NCI-H446 treated with DMSO at 0.1 percent for 48 hours (cell line): Measurements from ENCODE around the gene ASB2.
A peak's percentile ranks its signal among the peaks of the same experiment; 100 is the strongest.

Experiments used
- DNase-seq: peaks from one replicate; lab custom pipeline; 2025; lab: John Stamatoyannopoulos, UW

The ASB2 gene, protein sequence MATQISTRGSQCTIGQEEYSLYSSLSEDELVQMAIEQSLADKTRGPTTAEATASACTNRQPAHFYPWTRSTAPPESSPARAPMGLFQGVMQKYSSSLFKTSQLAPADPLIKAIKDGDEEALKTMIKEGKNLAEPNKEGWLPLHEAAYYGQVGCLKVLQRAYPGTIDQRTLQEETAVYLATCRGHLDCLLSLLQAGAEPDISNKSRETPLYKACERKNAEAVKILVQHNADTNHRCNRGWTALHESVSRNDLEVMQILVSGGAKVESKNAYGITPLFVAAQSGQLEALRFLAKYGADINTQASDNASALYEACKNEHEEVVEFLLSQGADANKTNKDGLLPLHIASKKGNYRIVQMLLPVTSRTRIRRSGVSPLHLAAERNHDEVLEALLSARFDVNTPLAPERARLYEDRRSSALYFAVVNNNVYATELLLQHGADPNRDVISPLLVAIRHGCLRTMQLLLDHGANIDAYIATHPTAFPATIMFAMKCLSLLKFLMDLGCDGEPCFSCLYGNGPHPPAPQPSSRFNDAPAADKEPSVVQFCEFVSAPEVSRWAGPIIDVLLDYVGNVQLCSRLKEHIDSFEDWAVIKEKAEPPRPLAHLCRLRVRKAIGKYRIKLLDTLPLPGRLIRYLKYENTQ

DNA sequence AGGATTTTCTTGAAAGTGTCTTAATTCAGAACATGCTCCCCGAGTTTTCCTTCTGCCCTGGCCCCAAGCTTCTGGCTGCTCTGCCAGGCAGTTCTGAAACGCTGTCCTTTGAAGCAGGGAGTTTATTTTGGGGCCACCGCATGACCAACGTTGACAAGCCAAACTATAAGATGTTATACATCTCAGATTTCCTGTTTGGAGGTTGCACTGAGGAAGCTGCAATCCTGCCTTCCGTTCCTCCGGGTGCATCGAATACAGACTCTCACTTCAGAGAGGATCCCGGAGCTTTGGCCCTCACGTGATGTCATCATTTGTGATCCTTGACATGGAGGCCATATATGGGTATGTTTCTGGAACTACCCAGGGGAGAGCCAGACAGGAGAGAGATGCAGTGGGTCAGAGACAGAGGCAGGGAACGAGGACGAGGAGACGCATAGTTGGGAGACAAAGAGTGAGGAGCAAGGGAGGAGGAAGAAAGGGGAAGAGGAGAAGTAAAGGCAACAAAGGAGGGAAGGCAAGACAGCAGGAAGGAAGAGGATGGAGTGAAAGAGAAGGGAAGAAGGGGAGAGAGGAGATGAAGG, at the start of gene ASB2:
Gene ASB2 (minus strand): TSS at position 94 of the 581 bp plus-strand sequence. CDS start 12,031 bp downstream, outside the sequence.
- no peak for DNase-seq

DNA sequence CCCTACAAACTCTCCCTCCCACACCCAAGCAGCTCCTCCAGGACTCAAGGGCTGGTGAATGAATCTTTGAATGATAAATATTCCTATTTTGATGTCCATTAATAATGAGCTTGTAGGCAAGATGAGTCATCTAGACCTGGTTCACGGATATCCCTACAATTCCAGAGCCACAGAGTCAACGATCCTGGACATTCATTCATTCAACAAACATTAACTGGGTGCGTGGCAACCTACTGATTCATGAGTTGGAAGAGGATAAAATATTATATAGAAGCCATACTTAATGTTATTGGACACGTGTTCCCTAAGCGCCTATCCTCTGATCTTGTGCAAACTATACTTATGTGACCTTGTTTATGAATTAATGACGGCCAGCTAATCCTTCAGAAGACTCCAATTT, 49.4 kb upstream of the ASB2 start:
- DNase-seq = no peak

DNA sequence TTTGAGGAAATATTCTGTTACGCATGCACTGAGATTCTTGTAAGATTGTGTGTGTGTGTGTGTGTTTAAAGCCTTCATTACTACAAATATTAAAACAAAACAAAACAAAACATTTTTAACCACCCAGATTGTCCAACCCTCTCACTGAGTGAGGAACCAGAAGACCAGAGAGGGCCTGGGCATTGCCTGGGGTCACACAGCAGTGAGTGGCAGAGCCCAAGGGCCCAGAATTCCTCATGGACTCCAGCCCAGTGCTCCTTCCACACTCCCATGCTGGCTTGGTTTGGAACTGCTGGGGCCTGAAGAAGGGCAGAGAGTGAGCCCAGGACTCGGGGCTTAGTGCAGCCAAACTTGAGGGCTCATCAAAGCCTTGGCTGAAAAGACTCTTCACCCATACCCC, 48.2 kb upstream of the ASB2 start:
- DNase-seq = no peak

DNA sequence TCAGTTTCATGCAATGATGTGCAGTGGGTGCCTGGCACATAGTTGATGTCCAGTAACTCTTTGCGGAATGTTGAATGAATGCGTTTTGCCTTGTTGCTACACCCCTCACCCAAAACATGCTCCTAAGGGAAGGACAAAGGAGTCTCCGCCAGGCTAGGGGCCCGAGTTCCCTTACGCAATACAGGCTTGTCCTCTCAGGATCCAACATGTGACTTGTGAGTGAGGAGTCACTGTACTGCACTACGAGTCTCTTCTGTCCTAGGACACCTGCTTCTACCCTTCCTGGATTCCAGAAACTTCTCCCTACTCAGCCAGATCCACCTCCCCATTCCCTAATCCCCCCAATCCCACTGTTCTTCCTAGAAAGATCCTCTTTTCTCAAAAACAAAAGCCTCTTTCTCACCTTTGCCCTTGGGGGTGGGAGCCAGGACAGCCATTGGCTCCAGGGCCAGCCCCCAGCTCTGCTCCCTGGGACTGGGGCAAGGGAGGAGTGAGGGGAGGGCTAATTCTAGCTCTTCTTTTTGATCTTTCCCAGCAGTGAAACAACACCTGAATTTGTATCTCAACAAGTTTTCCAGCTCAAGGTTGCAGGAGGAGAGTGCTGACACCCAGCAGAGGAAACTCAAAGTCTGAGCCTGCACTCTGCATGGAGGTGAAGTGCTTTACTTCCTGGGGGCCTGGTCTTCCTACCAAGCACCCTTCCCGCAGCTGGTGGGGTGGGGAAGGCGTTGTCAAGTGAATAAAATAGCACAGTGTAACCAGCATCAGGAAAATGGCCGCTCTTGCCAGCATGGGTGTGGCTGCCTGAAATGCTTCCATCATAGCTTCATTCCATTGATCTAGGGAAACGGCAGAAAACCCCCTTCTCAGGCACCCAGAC, 46.4 kb upstream of the ASB2 start:
- DNase-seq = no peak

DNA sequence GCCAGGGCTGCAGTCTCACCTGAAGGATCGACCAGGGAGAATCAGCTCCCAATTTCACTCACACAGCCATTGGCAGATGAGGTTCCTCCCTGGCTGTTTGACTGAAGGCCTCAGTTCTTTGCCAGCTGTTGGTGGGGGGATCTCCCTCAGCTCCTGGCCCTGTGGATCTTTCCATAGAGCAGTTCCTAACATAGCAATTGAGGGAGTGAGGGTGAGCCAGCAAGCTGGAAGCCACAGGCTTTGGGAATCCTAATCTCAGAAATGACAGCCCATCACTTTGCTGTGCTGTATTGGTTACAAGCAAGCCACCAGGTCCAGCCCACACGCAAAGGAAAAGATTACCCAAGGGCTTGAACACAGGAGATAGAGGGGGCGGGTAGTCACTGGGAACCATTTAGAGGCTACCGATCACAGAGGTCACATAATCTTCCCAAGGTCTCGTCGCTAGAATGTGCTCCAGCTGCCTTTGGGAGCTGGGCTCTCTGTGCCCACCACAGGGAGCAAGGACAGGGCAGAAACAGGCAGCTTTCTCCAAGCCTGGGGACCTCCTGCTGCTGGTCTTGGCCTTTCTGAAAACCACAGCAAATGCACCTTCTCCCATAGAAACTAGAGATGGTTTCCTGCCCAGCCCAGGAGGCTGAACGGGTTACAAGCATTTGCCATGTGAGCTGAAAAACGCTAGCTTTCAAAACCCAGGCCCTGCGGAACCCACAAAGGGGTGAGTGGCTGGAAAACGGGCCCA, 45.2 kb upstream of the ASB2 start:
- no peak for DNase-seq

DNA sequence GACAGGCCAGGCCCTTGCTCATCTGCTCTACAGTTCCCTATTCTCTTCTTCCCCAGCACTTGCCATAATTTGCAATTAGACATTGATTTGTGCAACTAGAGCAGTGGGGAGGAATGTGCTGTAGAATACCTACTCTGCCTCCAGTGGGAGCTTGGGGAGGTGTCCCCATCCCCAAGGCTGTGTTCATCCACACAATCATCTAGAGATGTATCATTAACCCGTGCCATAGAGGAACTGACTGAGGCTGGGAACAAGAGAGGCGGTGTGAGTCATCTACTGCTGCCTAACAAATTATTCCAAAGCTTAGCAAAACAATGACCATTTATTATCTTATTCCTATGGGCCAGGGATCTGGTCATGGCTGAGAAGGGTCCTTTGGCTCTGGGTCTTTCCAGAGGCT, 44.6 kb upstream of the ASB2 start:
- DNase-seq = no peak

DNA sequence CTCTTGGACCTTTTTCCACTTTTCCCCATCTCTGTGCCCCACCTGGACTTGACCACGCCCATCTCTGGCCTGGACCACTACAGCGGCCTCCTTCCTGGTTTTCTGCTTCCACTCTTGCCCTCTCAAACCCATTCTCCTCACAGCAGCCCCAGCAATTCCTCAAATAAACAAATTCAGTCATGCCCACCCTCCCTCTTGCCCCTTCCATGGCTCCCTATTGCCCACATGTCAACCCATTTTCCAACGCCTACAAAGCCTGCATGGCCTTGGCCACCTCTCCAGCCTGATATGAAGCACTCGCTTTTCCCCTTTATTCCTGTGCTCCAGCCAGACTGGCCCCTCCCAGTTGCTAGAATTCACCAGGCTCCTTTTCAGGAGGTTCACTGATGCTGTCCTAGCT, 43.9 kb upstream of the ASB2 start:
- no peak for DNase-seq

DNA sequence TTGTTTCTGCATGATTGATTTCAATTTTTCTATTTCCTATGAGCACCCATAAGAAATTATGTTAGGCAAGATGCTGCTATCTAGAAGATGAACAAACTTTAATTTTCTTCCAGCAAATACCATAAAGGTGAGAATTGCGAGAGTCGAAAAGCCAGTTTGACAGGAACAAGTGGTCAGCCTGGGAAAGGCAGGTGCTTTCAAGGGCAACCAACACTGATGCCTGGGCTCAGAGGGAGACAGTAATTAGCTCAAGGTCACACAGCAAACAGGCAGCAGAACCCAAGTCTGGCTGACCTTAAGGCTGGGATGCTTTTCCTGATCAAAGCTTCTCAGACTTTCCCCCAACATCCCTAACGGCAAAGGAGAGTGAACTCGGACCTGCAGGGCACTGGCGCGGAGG, 43.0 kb upstream of the ASB2 start:
- no peak for DNase-seq

DNA sequence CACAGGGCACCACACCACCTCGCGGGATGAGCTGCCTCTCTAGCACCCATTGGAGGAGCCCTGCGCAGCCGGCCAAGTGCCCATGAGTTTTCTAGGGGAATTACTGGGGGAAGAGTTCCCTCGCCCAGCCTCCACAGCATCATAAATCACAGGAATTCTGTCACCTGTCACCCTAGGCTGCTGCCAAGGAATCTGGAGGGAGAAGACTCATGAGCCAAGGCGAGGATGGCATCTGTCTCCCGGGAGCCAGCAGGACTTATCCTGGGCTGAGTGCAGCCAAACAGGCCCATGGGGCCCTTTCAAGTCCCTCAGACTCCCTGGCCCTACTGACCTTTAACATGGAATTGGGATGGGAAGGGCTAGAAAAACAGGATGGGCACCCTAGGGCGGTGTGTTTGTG, 41.9 kb upstream of the ASB2 start:
- peak; percentile 37 for DNase-seq

DNA sequence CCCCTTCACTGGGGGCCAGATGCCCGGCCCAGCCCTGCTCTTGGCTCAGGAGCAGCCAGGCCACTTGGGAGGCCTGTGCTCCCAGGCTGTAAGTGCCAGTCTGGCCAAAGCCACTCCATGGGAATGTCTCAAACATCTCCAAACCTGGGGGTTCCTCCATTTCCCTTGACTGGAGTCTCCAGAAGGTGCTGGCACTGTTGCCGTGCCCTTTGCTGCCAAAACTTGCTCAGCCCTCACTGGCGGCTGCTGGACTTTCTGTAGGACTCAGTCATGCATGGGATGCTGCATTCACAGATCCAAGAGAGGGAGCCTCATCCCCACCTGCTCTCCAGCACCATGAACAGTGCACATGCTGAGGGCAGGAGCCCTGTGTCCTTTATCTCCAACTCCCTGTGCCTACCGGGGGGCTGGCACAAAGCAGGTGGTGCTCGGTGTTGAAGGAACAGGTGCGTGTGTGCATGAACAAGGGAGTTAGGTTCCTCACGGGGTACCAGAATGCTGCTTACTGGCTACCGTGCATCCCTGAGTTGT, 40.1 kb upstream of the ASB2 start:
- peak; percentile 7 for DNase-seq

DNA sequence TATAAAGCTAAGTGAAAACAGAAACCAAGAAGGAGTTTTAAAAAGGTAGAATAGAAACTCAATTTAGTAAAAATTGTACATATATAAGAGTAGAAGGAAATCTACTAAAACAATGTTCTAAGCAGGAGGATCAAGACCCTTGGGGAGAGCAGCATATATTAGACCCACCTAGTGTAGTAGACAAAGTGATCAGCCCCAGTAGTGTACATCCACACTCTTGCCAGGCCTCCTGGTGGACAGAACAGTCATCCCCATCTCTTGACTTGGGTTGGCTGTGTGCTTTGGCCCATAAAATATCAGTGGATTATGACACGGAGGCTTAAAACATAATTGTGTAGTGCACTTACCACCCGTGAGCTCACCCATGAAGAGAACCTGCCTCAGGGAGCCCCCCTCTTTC, 38.9 kb upstream of the ASB2 start:
- DNase-seq = no peak

DNA sequence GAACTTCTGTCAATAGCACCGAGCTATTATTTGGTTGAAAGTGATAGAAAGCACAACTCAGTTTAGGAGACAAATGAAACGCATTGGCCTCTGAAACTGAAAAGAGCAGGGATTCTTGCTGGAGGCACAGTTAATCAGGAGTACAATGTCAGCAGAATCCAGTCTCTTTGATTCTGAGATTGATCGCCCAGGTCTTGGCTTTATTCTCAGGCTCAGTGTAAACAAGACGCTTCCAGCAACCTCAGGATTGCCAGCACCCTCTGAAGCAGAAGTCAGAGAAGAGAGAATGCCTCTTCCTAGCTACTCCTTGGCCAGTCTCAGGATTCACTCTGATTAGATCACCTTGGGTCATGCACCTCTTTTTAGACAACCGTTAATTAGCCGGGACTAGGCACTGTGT, 38.0 kb upstream of the ASB2 start:
- no peak for DNase-seq

DNA sequence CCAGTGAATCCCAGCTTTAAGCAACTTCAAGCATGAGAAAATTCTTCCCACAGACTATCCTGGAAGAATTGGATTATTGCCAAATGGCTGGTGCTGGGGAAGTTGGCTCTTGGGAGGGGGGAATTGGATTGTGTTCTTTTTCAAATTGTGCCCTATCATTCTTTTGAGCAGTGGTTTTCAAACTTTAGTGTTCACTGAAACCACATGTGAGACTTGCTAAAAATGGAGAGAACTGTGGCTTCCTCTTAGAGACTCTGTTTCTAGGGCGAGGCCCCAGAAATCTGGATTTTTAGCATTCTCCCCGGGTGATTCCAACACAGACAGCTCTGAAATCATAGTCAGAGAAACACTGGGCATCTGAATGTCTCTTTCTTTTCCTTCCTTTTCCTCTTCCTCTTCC, 35.4 kb upstream of the ASB2 start:
- DNase-seq = no peak

DNA sequence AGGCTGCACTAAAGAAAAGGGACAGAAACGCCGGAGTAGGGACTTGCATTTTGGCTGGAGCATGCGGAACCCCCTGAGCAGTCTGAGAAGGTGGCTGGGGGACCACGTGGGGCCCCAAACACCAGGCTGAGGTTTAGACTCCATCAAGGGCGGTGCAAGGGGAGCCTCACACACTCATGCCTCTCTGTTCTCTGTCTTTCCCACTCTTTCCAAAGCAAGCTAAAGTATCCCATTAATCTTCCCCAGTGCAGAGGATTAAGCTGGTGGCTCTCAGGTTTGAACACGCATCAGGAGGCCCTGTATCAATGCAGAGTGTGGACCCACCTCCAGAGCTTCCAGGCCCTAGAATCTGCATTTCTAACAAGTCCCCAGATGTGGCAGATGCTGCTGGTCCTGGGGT, 34.3 kb upstream of the ASB2 start:
- DNase-seq = no peak

DNA sequence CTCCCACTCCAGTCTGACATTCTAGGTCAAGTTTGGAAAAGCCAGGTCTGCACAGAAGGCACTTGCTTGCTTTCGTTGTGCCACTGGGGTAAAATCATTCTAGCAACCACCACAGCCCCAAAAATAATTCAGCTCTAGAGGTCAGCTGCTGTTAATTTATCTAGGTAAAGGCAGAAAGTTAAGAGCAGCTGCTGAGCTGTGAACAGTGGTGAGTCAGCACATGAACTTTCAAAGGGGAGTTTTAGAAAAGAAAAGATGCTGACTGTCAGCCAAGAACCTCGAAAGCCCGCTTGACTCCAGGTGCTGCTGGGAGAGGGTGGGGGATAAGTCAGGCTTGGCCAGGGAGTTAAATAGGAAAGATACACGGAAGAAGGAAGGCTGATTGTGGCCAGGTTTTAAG, 33.4 kb upstream of the ASB2 start:
- no peak for DNase-seq

DNA sequence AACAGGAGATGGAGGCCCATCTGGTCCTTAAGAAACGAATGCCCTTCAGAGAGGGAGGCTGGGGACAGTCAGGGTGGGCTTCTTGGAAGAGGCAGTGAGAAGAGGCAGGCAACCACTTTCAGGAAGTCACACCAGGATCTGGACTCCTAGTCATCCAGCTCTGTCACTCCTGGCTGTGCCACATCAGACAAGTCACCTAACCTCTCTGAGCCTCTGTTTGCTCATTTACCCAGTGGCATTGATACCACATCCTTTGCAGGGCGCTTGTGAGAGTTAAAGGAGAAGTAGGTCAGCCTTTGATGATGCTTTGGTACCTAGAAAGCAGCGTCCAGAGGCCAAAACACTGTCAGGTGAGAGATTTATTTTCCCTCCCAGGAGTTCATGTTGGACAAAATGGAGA, 31.9 kb upstream of the ASB2 start:
- no peak for DNase-seq

DNA sequence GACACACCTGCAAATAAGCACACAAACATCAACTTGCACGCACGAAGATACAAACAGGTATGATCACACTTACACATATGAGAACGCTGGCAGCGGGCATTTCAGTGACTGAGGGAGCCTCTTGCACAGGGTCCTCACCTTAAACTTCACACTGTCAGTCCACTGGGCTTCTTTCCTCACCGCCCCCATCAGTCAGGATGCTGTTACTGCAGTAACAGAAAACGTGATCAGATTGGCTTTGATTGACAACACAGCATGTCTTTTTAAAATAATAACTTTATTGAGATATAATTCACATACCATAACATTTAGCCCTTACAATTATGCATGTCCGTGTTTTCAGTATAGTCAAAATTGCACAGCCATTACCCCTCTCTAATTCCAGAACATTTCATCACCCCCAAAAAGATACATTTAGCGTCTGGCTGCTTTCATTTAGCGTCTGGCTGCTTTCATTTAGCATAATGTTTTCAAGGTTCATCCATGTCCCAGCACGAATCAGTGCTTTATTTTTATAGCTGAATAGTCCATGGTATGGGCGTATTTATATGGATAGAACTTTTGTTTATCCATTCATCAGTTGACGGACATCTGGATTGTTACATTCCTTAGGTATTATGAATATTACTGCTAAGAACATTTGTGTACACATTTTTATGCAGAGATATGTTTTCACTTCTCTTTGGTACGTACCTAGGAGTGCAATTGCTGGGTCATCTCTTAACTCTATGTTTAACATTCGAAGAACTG, 29.1 kb upstream of the ASB2 start:
- no peak for DNase-seq

DNA sequence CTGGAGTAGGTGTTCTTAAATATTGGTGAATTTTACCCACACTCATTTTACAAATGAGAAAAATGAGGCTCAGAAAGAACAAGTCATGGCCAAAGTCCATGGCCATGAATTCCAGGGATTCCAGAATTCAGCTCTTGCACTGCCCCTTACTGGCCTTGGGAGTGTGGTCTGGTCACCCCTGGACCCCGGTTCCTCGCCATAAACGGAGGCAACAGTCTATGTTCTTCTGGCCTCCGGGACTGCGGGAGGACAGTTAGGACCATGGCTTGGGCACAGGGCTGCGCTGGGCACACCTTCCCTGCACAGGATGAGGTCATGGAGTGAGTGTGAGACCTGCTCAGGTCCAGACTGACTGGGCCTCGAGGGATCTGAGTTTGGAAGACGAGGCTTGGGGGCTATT, 27.6 kb upstream of the ASB2 start:
- no peak for DNase-seq

DNA sequence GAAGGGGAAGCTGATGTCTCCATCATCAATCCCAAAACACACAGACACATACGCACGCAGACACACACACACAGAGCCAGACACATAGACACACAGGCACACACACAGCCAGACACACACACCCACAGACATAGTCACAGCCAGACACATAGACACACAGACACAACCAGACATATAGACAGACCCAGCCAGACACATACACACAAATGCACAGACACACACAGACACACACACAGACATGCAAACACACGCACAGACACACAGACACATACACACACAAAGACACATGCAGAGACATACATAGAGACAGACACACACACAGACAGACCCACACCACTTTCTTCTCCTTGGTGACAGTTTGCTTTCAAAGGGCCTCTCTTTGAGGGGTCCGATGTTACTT, 27.0 kb upstream of the ASB2 start:
- DNase-seq = no peak

DNA sequence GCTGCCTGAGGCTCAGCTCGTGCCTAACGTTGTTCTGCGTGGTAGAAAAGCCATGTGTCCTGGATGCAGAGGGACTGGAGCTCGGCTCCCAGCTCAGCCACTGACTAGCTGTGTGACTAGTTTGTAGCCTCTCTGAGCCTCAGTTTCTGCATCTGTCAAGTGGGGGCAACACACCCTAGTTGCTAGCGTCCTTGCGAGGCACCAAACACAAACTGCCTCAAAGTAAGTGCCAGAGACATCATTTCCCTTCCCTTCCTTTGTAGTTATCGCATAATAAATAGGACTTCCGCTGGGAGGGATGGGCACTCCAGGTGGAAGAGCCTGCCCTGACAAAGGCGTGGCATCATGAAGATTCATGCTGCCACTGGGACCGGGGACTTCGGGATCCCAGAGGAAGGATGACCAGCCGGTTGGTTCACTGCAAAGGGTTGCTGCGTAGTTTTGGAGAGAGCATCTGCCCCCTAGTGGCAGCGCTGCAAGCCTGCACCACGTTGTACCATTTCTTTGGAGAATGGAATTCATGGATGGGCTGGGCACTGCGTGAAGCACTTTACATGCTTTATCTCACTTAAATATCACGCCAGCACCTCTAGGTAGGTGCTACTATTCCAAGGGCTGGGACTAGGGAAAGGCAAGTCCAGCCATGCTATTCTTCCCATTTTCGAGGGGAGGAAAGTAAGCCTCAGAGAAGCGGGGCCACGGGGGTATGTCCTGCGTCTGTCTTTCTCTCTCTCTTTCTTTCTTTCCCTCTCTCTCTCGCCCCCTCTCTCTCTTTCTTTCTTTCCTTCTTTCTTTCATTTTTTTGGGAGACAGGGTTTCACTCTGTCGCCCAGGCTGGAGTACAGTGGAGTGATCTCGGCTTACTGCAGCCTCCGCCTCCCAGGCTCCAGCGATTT, 25.4 kb upstream of the ASB2 start:
- peak; percentile 30 for DNase-seq
